ENCODE data around the gene YIPF2.

GRCh38 chr19:10892256-10892655 is 36.2 kb downstream of the YIPF2 start:
- TF ChIP-seq CTCF (conservative IDR thresholded peaks at IDR 0.05; ENCODE audit: low read depth, low read length) (no peak), POLR2A (IDR thresholded peaks at IDR 0.05; ENCODE audit: low read depth, low read length) (no peak), RCOR1 (IDR thresholded peaks at IDR 0.05; ENCODE audit: insufficient replicate concordance, low read length) (no peak), MAZ (IDR thresholded peaks at IDR 0.05; ENCODE audit: borderline replicate concordance, low read depth, low read length) (no peak), MXI1 (IDR thresholded peaks at IDR 0.05; ENCODE audit: borderline replicate concordance, low read depth, low read length) (no peak), RAD21 (IDR thresholded peaks at IDR 0.05; ENCODE audit: low read length) (no peak), USF2 (IDR thresholded peaks at IDR 0.05; ENCODE audit: low read depth, low read length) (no peak), NFE2L2 (IDR thresholded peaks at IDR 0.05; ENCODE audit: low read depth, low read length) (no peak)
